Endothelial cell of umbilical vein (primary cell): ENCODE data around the gene MRPL38. TPM values are rescaled to one million over a fixed set of nuclear protein-coding genes. Genes with fewer than 3 reads are reported as not detected.

Experiments used
- BruUV-seq: library from RNA; stranded (reverse); fragments of 400-500 nt; replicated peaks from 2 replicates; lab custom pipeline; 2021; lab: Mats Ljungman, UMichigan
- CTCF ChIA-PET: fragments of 300-600, 350-600 bp; sonication (Branson Sonifier 250); formaldehyde crosslinking; loops from one replicate; lab custom pipeline; 2021; ENCODE audit warnings: antibody characterized with exemption, inconsistent platforms; lab: Charles Lee
- POLR2A ChIA-PET: fragments of 300-600, 350-600 bp; sonication (Branson Sonifier 250); formaldehyde crosslinking; loops from one replicate; lab custom pipeline; 2021; ENCODE audit warnings: antibody characterized with exemption, inconsistent platforms; lab: Charles Lee
- DNase-seq: peaks from one replicate; pipeline ENCODE4 v3.0.0-alpha.2; 2011; ENCODE audit warnings: low read depth, low spot score
- FAIRE-seq: peaks from 2 replicates; lab custom pipeline; 2011; peaks lifted over from hg19 to GRCh38; lab: Jason Lieb, UNC
- H2AFZ ChIP-seq: 2 replicates; pipeline ENCODE4 v1.6.0; 2012; ENCODE audit warnings: low read depth, low read length, control low read depth, inconsistent platforms
- H3K27ac ChIP-seq: 2 replicates; pipeline ENCODE4 v1.5.1; 2011; ENCODE audit warnings: low read depth, mild to moderate bottlenecking, control low read depth, low read length, moderate library complexity; ENCODE audit not compliant: insufficient read depth
- H3K27me3 ChIP-seq, 2 experiments: 2 replicates each; pipeline versions ENCODE4 v1.6.0 to v1.6.1; 2011; ENCODE audit warnings: low read length in 2 of 2, mixed read lengths in 1 of 2; ENCODE audit not compliant: control insufficient read depth in 2 of 2, insufficient read depth in 2 of 2
- H3K36me3 ChIP-seq, 2 experiments: 2 replicates in 1 of 2; 3 replicates in 1 of 2; pipeline ENCODE4 v1.5.1; 2011; ENCODE audit warnings: low read length in 2 of 2, mild to moderate bottlenecking in 1 of 2, moderate library complexity in 1 of 2; ENCODE audit not compliant: control insufficient read depth in 2 of 2, insufficient read depth in 2 of 2; ENCODE audit errors: extremely low read depth in 1 of 2
- H3K4me1 ChIP-seq: 3 replicates; pipeline ENCODE4 v1.5.1; 2011; ENCODE audit warnings: mild to moderate bottlenecking, low read length; ENCODE audit not compliant: control insufficient read depth, insufficient read depth; ENCODE audit errors: extremely low read depth
- H3K4me2 ChIP-seq: 2 replicates; pipeline ENCODE4 v1.6.1; 2011; ENCODE audit warnings: low read length, control low read depth, mixed read lengths; ENCODE audit not compliant: insufficient read depth
- H3K4me3 ChIP-seq, 3 experiments: fragments of 200-600 bp in 1 of 3; sonication (generic), shearing (Covaris generic) in 1 of 3; replicated peaks in 1 of 3; 2 replicates each; pipeline ENCODE4 v1.5.1; 2011 to 2016; ENCODE audit warnings: control low read depth in 3 of 3, low read length in 3 of 3, mild to moderate bottlenecking in 2 of 3, inconsistent platforms in 1 of 3, low read depth in 1 of 3, moderate library complexity in 1 of 3; ENCODE audit not compliant: insufficient read depth in 1 of 3
- H3K79me2 ChIP-seq: 2 replicates; pipeline ENCODE4 v1.6.0; 2012; ENCODE audit warnings: low read length, inconsistent platforms; ENCODE audit not compliant: control insufficient read depth, insufficient read depth
- H3K9ac ChIP-seq: replicated peaks from 2 replicates; pipeline ENCODE3; 2011; ENCODE audit warnings: low read length, control low read depth; ENCODE audit not compliant: insufficient read depth; ENCODE audit errors: extremely low read depth
- H3K9me1 ChIP-seq: replicated peaks from 3 replicates; pipeline ENCODE4 v1.6.0; 2011; ENCODE audit warnings: mild to moderate bottlenecking, low read length; ENCODE audit not compliant: control insufficient read depth, insufficient read depth; ENCODE audit errors: extremely low read depth
- H3K9me3 ChIP-seq: replicated peaks from 2 replicates; pipeline ENCODE4 v1.5.1; 2012; ENCODE audit warnings: low read length, inconsistent platforms; ENCODE audit not compliant: control insufficient read depth, insufficient read depth
- H4K20me1 ChIP-seq: replicated peaks from 2 replicates; pipeline ENCODE3; 2011; ENCODE audit warnings: mild to moderate bottlenecking, low read length; ENCODE audit not compliant: control insufficient read depth, insufficient read depth; ENCODE audit errors: extremely low read depth
- CTCF ChIP-seq, 2 donors: IDR thresholded peaks; 1 replicate in 1 of 2; 2 replicates in 1 of 2; pipeline ENCODE4 v1.5.1; 2011; ENCODE audit warnings: low read length in 2 of 2, mild to moderate bottlenecking in 2 of 2, moderate library complexity in 2 of 2, control low read depth in 1 of 2, inconsistent platforms in 1 of 2, low read depth in 1 of 2; ENCODE audit not compliant: insufficient read depth in 1 of 2; ENCODE audit errors: extremely low read depth in 1 of 2
- EZH2 ChIP-seq: IDR thresholded peaks from 2 replicates; pipeline ENCODE4 v1.6.1; 2012; ENCODE audit warnings: borderline replicate concordance, low read depth, mild to moderate bottlenecking, moderate library complexity, low read length, inconsistent platforms; ENCODE audit not compliant: severe bottlenecking
- FOS ChIP-seq: IDR thresholded peaks from 2 replicates; pipeline ENCODE4 v1.6.1; 2011; ENCODE audit warnings: mild to moderate bottlenecking, low read length, moderate library complexity, borderline replicate concordance; ENCODE audit not compliant: insufficient read depth
- GATA2 ChIP-seq: IDR thresholded peaks from 2 replicates; pipeline ENCODE4 v1.7.0; 2011; ENCODE audit warnings: low read depth, mild to moderate bottlenecking, moderate library complexity, mixed read lengths, low read length; ENCODE audit not compliant: insufficient read length, insufficient read depth
- JUN ChIP-seq: IDR thresholded peaks from 2 replicates; pipeline ENCODE4 v1.6.1; 2011; ENCODE audit warnings: borderline replicate concordance, low read depth; ENCODE audit not compliant: insufficient read length, insufficient read depth
- MAX ChIP-seq: IDR thresholded peaks from 2 replicates; pipeline ENCODE4 v1.6.1; 2011; ENCODE audit not compliant: insufficient read depth, insufficient read length
- MYC ChIP-seq: IDR thresholded peaks from one replicate; pipeline ENCODE4 v1.6.1; 2011; ENCODE audit warnings: mild to moderate bottlenecking, low read depth, low read length
- POLR2A ChIP-seq: IDR thresholded peaks from 2 replicates; pipeline ENCODE4 v1.6.1; 2012; ENCODE audit warnings: low read depth, mild to moderate bottlenecking, control low read depth, low read length
- POLR2AphosphoS5 ChIP-seq: IDR thresholded peaks from 2 replicates; pipeline ENCODE4 v1.6.1; 2012; ENCODE audit warnings: low read depth, mild to moderate bottlenecking, control low read depth, low read length, moderate library complexity; ENCODE audit not compliant: insufficient read depth
- dilution Hi-C: fragments of 300-500 bp; cut with MboI; formaldehyde crosslinking; loops from one replicate; pipeline ENCODE4 v1.15.0; 2019; ENCODE audit warnings: low sequenced_read_pairs; ENCODE audit not compliant: extremely low pct_ligation_motif_present
- intact Hi-C: fragments of 100-400 bp; cut with micrococcal nuclease; formaldehyde crosslinking; loops from one replicate; pipeline ENCODE4 v1.10.0; 2022
- polyA plus RNA-seq, 4 experiments: library from polyadenylated mRNA; depleted of rRNA in 3 of 4; stranded (reverse) in 3 of 4; unstranded in 1 of 4; fragments of >200 nt; gene quantifications; 2 replicates each; pipeline versions ENCODE4 v1.2.1 to v1.2.3, GENCODE V29; 2011 to 2012; ENCODE audit warnings: missing spikeins in 1 of 4
- total RNA-seq: library from RNA; stranded (reverse); gene quantifications from 2 replicates; pipeline ENCODE4 v1.2.3, GENCODE V29; 2021

The MRPL38 gene
- total and polyA plus RNA-seq, 2 donors (not counting 3 experiments of a cell fraction or from before 2014, with no cell fraction given) = 82.7 to 93.8 TPM

GRCh38 chr17:75937652-75938051, 33.0 kb upstream of the MRPL38 start:
- no peak overlapping the region for H3K4me3 ChIP-seq
- no TSS peak for BruUV-seq
- no peaks in the 10 kb centered on the region for H3K36me3 ChIP-seq
- no peak for FAIRE-seq
- POLR2A ChIA-PET = no interaction called here
- no peak overlapping the region for H3K9ac ChIP-seq
- no peaks in the 10 kb centered on the region for H3K27me3 ChIP-seq
- dilution Hi-C loops = no loop called here
- H3K9me1 ChIP-seq = no peaks in the 10 kb centered on the region
- TF ChIP-seq MYC (no peak), MAX (no peak)
- no peak overlapping the region for H2AFZ ChIP-seq
- intact Hi-C loops = no loop called here
- no peak overlapping the region for H3K4me2 ChIP-seq
- CTCF ChIA-PET = interaction anchor here (1.3 kb wide), 1 partner anchor 10 kb away, joined by 3 read pairs; no protein-coding TSS in a partner anchor
- H4K20me1 ChIP-seq = no peaks in the 10 kb centered on the region
- no peak for DNase-seq
- H3K79me2 ChIP-seq = no peaks in the 10 kb centered on the region
- H3K4me1 ChIP-seq = peaks cover 6% of the 10 kb centered on the region
- H3K27ac ChIP-seq = no peak overlapping the region
- no peaks in the 10 kb centered on the region for H3K9me3 ChIP-seq

- no peak for DNase-seq
- BruUV-seq = no TSS peak
- ChIA-PET POLR2A (no interaction called here), CTCF (interaction anchor here (1.2 kb wide), 1 partner anchor 9 kb away, joined by 3 read pairs; no protein-coding TSS in a partner anchor)
- Histone ChIP-seq H3K4me1 (no peaks in the 10 kb centered on the region), H3K4me2 (no peak overlapping the region), H3K27me3 (no peaks in the 10 kb centered on the region), H3K4me3 (no peak overlapping the region), H3K36me3 (no peaks in the 10 kb centered on the region), H4K20me1 (no peaks in the 10 kb centered on the region), H3K9me3 (no peaks in the 10 kb centered on the region), H3K27ac (no peak overlapping the region), H3K79me2 (no peaks in the 10 kb centered on the region), H3K9ac (no peak overlapping the region), H2AFZ (no peak overlapping the region), H3K9me1 (no peaks in the 10 kb centered on the region)
- dilution Hi-C loops = no loop called here
- no peak for FAIRE-seq
- TF ChIP-seq POLR2AphosphoS5 (no peak), CTCF (IDR thresholded peaks at IDR 0.05; ENCODE audit: extremely low read depth in 1 of 2, insufficient read depth in 1 of 2, low read depth in 1 of 2, low read length in 2 of 2) (no peak), POLR2A (no peak), MAX (no peak), JUN (no peak), FOS (no peak), EZH2 (no peak), MYC (no peak), GATA2 (no peak)
- intact Hi-C loops = no loop called here
Measured at GRCh38 chr17:75933808-75934207, 29.1 kb upstream of the MRPL38 start.
